Lung (tissue), 12 donors: Measurements from ENCODE around the gene EFCAB5. TPM values are rescaled to one million over a fixed set of nuclear protein-coding genes. Genes with fewer than 3 reads are reported as not detected.

Experiments used
- ATAC-seq: fragments of 200-7000 bp; cut with Tn5 transposase; one replicate; pipeline ENCODE4 v1.9.1; 2020; ENCODE audit warnings: moderate number of reproducible peaks; ENCODE audit not compliant: insufficient read depth, low FRiP score
- DNase-seq, 3 donors: peaks; one replicate each; pipeline ENCODE4 v3.0.0-alpha.2; 2013 to 2017
- H3K27ac ChIP-seq, 2 donors: one replicate each; pipeline ENCODE4 v1.5.1; 2013; ENCODE audit warnings: mild to moderate bottlenecking in 2 of 2, moderate library complexity in 2 of 2, control low read depth in 1 of 2, inconsistent platforms in 1 of 2, low read depth in 1 of 2, low read length in 1 of 2
- H3K27me3 ChIP-seq, 3 donors: one replicate each; pipeline ENCODE4 v1.5.1; 2013; ENCODE audit warnings: low read length in 2 of 3; ENCODE audit not compliant: control insufficient read depth in 3 of 3, insufficient read depth in 3 of 3
- H3K36me3 ChIP-seq, 4 donors: one replicate each; pipeline ENCODE4 v1.5.1; 2013; ENCODE audit warnings: low read length in 4 of 4, mild to moderate bottlenecking in 1 of 4, moderate library complexity in 1 of 4; ENCODE audit not compliant: control insufficient read depth in 4 of 4, insufficient read depth in 4 of 4
- H3K4me1 ChIP-seq, 5 donors: one replicate each; pipeline ENCODE4 v1.5.1; 2013; ENCODE audit warnings: low read length in 5 of 5, mild to moderate bottlenecking in 2 of 5, moderate library complexity in 1 of 5; ENCODE audit not compliant: control insufficient read depth in 5 of 5, insufficient read depth in 5 of 5
- H3K4me3 ChIP-seq: one replicate; pipeline ENCODE4 v1.5.1; 2013; ENCODE audit warnings: mild to moderate bottlenecking, control low read depth, moderate library complexity
- H3K9ac ChIP-seq, 2 donors: one replicate each; pipeline ENCODE4 v1.5.1; 2013; ENCODE audit warnings: low read length in 2 of 2, control low read depth in 1 of 2; ENCODE audit not compliant: insufficient read depth in 1 of 2
- H3K9me3 ChIP-seq, 4 donors: one replicate each; pipeline ENCODE4 v1.5.1; 2013; ENCODE audit warnings: low read length in 3 of 4, mild to moderate bottlenecking in 1 of 4, moderate library complexity in 1 of 4; ENCODE audit not compliant: control insufficient read depth in 4 of 4, insufficient read depth in 3 of 4
- CTCF ChIP-seq: IDR thresholded peaks from 2 replicates; pipeline ENCODE4 v1.5.1; 2012; ENCODE audit warnings: mild to moderate bottlenecking; ENCODE audit errors: control extremely low read depth, extremely low read depth
- WGBS, 2 donors: extraction: QIAGEN DNeasy Blood & Tissue Kit; methylation state at CpG; one replicate each; pipeline ENCODE4 v1.1.7; 2013; 5-methylcytosine and 5-hydroxymethylcytosine counted together
- polyA plus RNA-seq, 2 donors: library from polyadenylated mRNA; stranded (reverse); fragments of 200-250 nt; gene quantifications; one replicate each; pipeline ENCODE4 v1.2.1, GENCODE V29; 2013
- total RNA-seq, 2 donors: library from RNA; depleted of rRNA in 1 of 2; stranded (reverse); fragments of >200 nt in 1 of 2; gene quantifications; one replicate each; pipeline ENCODE4 v1.2.1, GENCODE V29; 2014 to 2021
- donor health status: control.
- donor health status: control.
- donor health status: Bipolar disorder and iron deficiency.
- donor health status: healthy.
- donor health status: DM: yes; HTN: yes; CAD: no.

The EFCAB5 gene
- total and polyA plus RNA-seq, 4 donors: 0.09 to 2.2 (median 0.42) TPM

GRCh38 chr17:29982991-29983653 lies 41.7 kb downstream of the EFCAB5 start:
- DNase-seq: no peak
- no peak for TF ChIP-seq CTCF
- 86 to 89% methylated on average over 1 of the region's 1 CpG for WGBS, 2 donors
- H3K4me3 ChIP-seq: no peak overlapping the region
- no peak overlapping the region for H3K27ac ChIP-seq
- H3K9ac ChIP-seq: no peak overlapping the region
- H3K36me3 ChIP-seq: no peaks in the 10 kb centered on the region
- no peaks in the 10 kb centered on the region for H3K4me1 ChIP-seq
- peaks cover 0 to 4% (median 0%) of the 10 kb centered on the region in 4 donors for H3K9me3 ChIP-seq
- ATAC-seq: no peak
- no peaks in the 10 kb centered on the region for H3K27me3 ChIP-seq

- H3K4me1 ChIP-seq: peaks cover 0 to 6% (median 0%) of the 10 kb centered on the region in 5 donors
- no peak overlapping the region for H3K4me3 ChIP-seq
- H3K9ac ChIP-seq: no peak overlapping the region
- TF ChIP-seq CTCF: no peak
- H3K27ac ChIP-seq: no peak overlapping the region
- peaks cover 0 to 1% (median 0%) of the 10 kb centered on the region in 4 donors for H3K9me3 ChIP-seq
- whole genome bisulfite sequencing, 2 donors: 94 to 96% methylated on average over 3 of the region's 3 CpGs
- no peaks in the 10 kb centered on the region for H3K36me3 ChIP-seq
- ATAC-seq (no peak), DNase-seq (no peak)
- H3K27me3 ChIP-seq: no peaks in the 10 kb centered on the region
Observed at GRCh38 chr17:29996458-29996857, 55.0 kb downstream of the EFCAB5 start.

GRCh38 chr17:30000001-30000754 lies 58.7 kb downstream of the EFCAB5 start:
- Histone ChIP-seq H3K36me3 (no peaks in the 10 kb centered on the region), H3K27me3 (no peaks in the 10 kb centered on the region), H3K4me1 (peaks cover 0 to 5% (median 0%) of the 10 kb centered on the region in 5 donors), H3K4me3 (no peak overlapping the region), H3K9ac (no peak overlapping the region), H3K27ac (no peak overlapping the region), H3K9me3 (no peaks in the 10 kb centered on the region)
- no peak for TF ChIP-seq CTCF
- DNase-seq (peak in 1 of 3 donors; percentile 17), ATAC-seq (no peak)
- 64 to 74% methylated on average over 3 of the region's 3 CpGs for WGBS, 2 donors
